Hematopoietic multipotent progenitor cell treated with erythropoietin and hydrocortisone succinate and interleukin-3 and kit ligand, for 17 days (in vitro differentiated cells): Measurements from ENCODE around the gene UBASH3B.
"Not testable (repeated sequence)": the region's sequence is repeated elsewhere in the genome, so short reads cannot be mapped to it uniquely, and the experiment has no call there.

Experiments used
- DNase-seq: peaks from one replicate; pipeline ENCODE4 v3.0.0-alpha.2; 2015; ENCODE audit warnings: low spot score

The UBASH3B gene

GRCh38 chr11:122852074-122852795 lies 196.7 kb downstream of the UBASH3B start:
- DNase-seq = no peak

- DNase-seq = no peak
Measured at GRCh38 chr11:122852796-122853160, 197.3 kb downstream of the UBASH3B start.

GRCh38 chr11:122853261-122853660 lies 197.7 kb downstream of the UBASH3B start:
- DNase-seq = no peak

- DNase-seq = peak; percentile 44
Measured at GRCh38 chr11:122853971-122854446, 198.5 kb downstream of the UBASH3B start.

- DNase-seq = no peak
Measured at GRCh38 chr11:122861631-122862030, 206.1 kb downstream of the UBASH3B start.

GRCh38 chr11:122862091-122862490 lies 206.6 kb downstream of the UBASH3B start:
- DNase-seq = no peak

GRCh38 chr11:122863154-122863553 lies 207.6 kb downstream of the UBASH3B start:
- not testable (repeated sequence) for DNase-seq

- no peak for DNase-seq
Measured at GRCh38 chr11:122863704-122864326, 208.3 kb downstream of the UBASH3B start.
